ENCODE data around the gene COBL. TPM values are rescaled to one million over a fixed set of nuclear protein-coding genes. Genes with fewer than 3 reads are reported as not detected.

The COBL gene
- total RNA-seq, 1 experiment from 2014 or later: 52.3 TPM

DNA sequence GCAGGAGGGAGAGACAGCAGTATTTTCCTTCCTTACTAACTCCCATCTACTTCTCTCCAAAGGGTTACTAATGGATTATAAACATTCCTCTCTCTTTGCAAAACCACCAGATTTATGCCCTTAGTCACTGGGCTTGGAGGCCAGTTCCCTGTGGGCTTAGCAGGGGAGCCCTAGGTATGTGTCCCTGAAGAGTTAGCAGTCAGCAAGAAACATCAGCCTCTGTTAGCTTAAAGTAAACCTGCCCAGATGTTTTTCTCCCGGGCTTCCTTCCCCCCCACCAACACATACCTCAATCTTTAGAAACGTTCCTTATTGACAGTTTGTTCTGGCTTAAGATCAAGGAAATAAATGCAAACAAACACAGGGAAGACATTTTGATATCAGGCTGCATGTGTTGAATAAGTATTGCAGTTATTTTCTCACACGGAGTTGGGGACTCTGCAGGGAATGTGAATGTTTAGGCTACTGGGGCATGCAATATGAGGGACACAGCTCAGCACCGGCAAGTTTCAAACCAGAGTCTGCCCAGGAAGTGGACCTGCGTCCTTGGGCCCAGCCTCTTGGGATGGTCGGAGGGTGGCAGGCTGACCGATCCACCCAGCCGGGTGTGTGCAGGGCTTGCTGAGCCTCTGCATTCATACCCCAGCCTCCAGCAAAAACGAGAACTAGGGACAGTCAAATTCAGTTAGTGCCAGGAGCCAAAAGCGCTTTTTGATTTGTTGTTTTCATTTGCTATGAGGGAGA is 281.9 kb downstream of the COBL start:
- no peak overlapping the region for H3K23ac ChIP-seq (ENCODE audit: insufficient read length, low read depth, low read length)
- peaks cover 22 to 32% of the 10 kb centered on the region in 2 experiments for H3K4me1 Mint-ChIP-seq
- H3K56ac ChIP-seq (ENCODE audit: insufficient read length, low read depth, low read length): no peak overlapping the region
- no peak overlapping the region; the same call in 1 of the 2 replicates for H3K14ac ChIP-seq (ENCODE audit: insufficient read depth, low read length)
- H3K4ac ChIP-seq (ENCODE audit: low read depth, low read length): no peak overlapping the region
- DNase-seq: no peak
- H3K9me3 Mint-ChIP-seq: no peaks in the 10 kb centered on the region
- H2AK5ac ChIP-seq (ENCODE audit: insufficient read length, low read length): no peak overlapping the region
- no peaks in the 10 kb centered on the region for H3K9me3 ChIP-seq (ENCODE audit: control insufficient read depth, low read depth, low read length)
- H3T11ph ChIP-seq (ENCODE audit: low read length): no peak overlapping the region
- peak overlapping the region; percentile 53 to 89 (median 55) for H3K27ac Mint-ChIP-seq
- H3K18ac ChIP-seq (ENCODE audit: insufficient read length, low read depth, low read length): peak overlapping the region; percentile 15
- H3K27me3 Mint-ChIP-seq (ENCODE audit: low read depth): no peaks in the 10 kb centered on the region
- no peak overlapping the region for H3K9ac ChIP-seq (ENCODE audit: extremely low read depth, insufficient read length, low read length)
- peaks cover 2% of the 10 kb centered on the region for H4K20me1 ChIP-seq (ENCODE audit: control insufficient read depth, insufficient read depth, insufficient read length)
- no peak overlapping the region for H4K91ac ChIP-seq (ENCODE audit: insufficient read length, low read depth, low read length)
- no peak overlapping the region for H2BK5ac ChIP-seq (ENCODE audit: insufficient read length, low read length)
- H3K79me1 ChIP-seq (ENCODE audit: insufficient read depth, low read depth, low read length, poor library complexity, severe bottlenecking): no peaks in the 10 kb centered on the region
- H2AFZ ChIP-seq (ENCODE audit: low read length): no peak overlapping the region
- TF ChIP-seq, protein P1, sequence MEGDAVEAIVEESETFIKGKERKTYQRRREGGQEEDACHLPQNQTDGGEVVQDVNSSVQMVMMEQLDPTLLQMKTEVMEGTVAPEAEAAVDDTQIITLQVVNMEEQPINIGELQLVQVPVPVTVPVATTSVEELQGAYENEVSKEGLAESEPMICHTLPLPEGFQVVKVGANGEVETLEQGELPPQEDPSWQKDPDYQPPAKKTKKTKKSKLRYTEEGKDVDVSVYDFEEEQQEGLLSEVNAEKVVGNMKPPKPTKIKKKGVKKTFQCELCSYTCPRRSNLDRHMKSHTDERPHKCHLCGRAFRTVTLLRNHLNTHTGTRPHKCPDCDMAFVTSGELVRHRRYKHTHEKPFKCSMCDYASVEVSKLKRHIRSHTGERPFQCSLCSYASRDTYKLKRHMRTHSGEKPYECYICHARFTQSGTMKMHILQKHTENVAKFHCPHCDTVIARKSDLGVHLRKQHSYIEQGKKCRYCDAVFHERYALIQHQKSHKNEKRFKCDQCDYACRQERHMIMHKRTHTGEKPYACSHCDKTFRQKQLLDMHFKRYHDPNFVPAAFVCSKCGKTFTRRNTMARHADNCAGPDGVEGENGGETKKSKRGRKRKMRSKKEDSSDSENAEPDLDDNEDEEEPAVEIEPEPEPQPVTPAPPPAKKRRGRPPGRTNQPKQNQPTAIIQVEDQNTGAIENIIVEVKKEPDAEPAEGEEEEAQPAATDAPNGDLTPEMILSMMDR (conservative IDR thresholded peaks at IDR 0.05): no peak
- H4K5ac ChIP-seq (ENCODE audit: insufficient read length, low read depth, low read length): no peak overlapping the region
- peaks cover 5% of the 10 kb centered on the region; the same call in 1 of the 2 replicates for H3K4me1 ChIP-seq (ENCODE audit: insufficient read depth, low read length)
- H3K36me3 Mint-ChIP-seq (ENCODE audit: insufficient read depth in 1 of 3, low read depth in 3 of 3): peaks cover 0 to 14% (median 7%) of the 10 kb centered on the region in 3 experiments; a peak in 3 of 7 replicates
- no peak overlapping the region for H2BK12ac ChIP-seq (ENCODE audit: insufficient read length, low read depth, low read length)
- no peaks in the 10 kb centered on the region for H3K27me3 ChIP-seq (ENCODE audit: insufficient read depth, low read length)
- no CpG with 5 or more reads among the region's 10 CpGs for WGBS (ENCODE audit: extremely low coverage, insufficient read length, low lambda C conversion rate)
- no peak overlapping the region for H3K27ac ChIP-seq (ENCODE audit: insufficient read length, low read depth, low read length)
- H3K23me2 ChIP-seq (ENCODE audit: insufficient read length, low read depth, low read length, poor library complexity, severe bottlenecking): no peaks in the 10 kb centered on the region
- no peak overlapping the region for H2BK20ac ChIP-seq (ENCODE audit: low read depth, low read length, poor library complexity, severe bottlenecking)
- no peak overlapping the region for H2BK120ac ChIP-seq (ENCODE audit: low read depth, low read length, poor library complexity, severe bottlenecking)
- no peaks in the 10 kb centered on the region for H3K79me2 ChIP-seq (ENCODE audit: insufficient read depth, low read length)
- no peak overlapping the region for H3K4me2 ChIP-seq (ENCODE audit: insufficient read depth, insufficient read length, low read length)
- no peak overlapping the region for H4K8ac ChIP-seq (replicated peaks; ENCODE audit: insufficient read length, low read depth, low read length)
- no peak overlapping the region for H2BK15ac ChIP-seq (ENCODE audit: low read depth, low read length)
- no peak overlapping the region for H3K4me3 Mint-ChIP-seq

Measured in H9 (cell line).